Osteocyte (in vitro differentiated cells): Measurements from ENCODE around the gene DAPL1. TPM values are rescaled to one million over a fixed set of nuclear protein-coding genes. Genes with fewer than 3 reads are reported as not detected.

ENCODE experiments used
- DNase-seq: peaks from one replicate; pipeline ENCODE4 v3.0.0; 2021; ENCODE audit warnings: mixed read lengths; ENCODE audit not compliant: unreplicated experiment; ENCODE audit errors: extremely low spot score
- H3K27ac Mint-ChIP-seq: one replicate; pipeline ENCODE4 v1.8.0; 2021; ENCODE audit warnings: mild to moderate bottlenecking, mixed read lengths; ENCODE audit not compliant: unreplicated experiment
- H3K27me3 Mint-ChIP-seq: one replicate; pipeline ENCODE4 v1.8.0; 2021; ENCODE audit warnings: mixed read lengths; ENCODE audit not compliant: unreplicated experiment
- H3K36me3 Mint-ChIP-seq: one replicate; pipeline ENCODE4 v1.8.0; 2021; ENCODE audit warnings: mixed read lengths; ENCODE audit not compliant: unreplicated experiment
- H3K4me1 Mint-ChIP-seq: one replicate; pipeline ENCODE4 v1.8.0; 2021; ENCODE audit warnings: mixed read lengths; ENCODE audit not compliant: unreplicated experiment
- H3K4me3 Mint-ChIP-seq: one replicate; pipeline ENCODE4 v1.8.0; 2021; ENCODE audit warnings: mild to moderate bottlenecking, moderate library complexity, mixed read lengths; ENCODE audit not compliant: unreplicated experiment
- H3K9me3 Mint-ChIP-seq: one replicate; pipeline ENCODE4 v1.8.0; 2021; ENCODE audit warnings: mixed read lengths; ENCODE audit not compliant: unreplicated experiment
- CTCF ChIP-seq: fragments of 200-600 bp; sonication (generic); IDR thresholded peaks from 2 replicates; pipeline ENCODE4 v1.5.0; 2021; ENCODE audit warnings: antibody characterized with exemption, mild to moderate bottlenecking, moderate library complexity
- long read RNA-seq: library from polyadenylated mRNA; unstranded; transcript quantifications from one replicate; pipeline ENCODE4 v2.0.0, GENCODE V29; 2021
- total RNA-seq: library from RNA; stranded (reverse); gene quantifications from 2 replicates; pipeline ENCODE4 v1.2.1, GENCODE V29; 2021

The DAPL1 gene
- total RNA-seq, result not detected in 2 replicates
- long read RNA-seq, result 0 reads

- peaks cover 3% of the 10 kb centered on the region for H3K4me1 Mint-ChIP-seq
- no peak for DNase-seq
- no peaks in the 10 kb centered on the region for H3K9me3 Mint-ChIP-seq
- peaks cover 49% of the 10 kb centered on the region for H3K27me3 Mint-ChIP-seq
- no peak within 1 kb of the TSS for H3K27ac Mint-ChIP-seq
- no peaks in the 10 kb centered on the region for H3K36me3 Mint-ChIP-seq
- no peak for TF ChIP-seq CTCF
- H3K4me3 Mint-ChIP-seq, result no peak within 1 kb of the TSS
Observed at GRCh38 chr2:158795195-158795924, at the start of gene DAPL1. Gene DAPL1 (plus strand): TSS chr2:158795317. CDS start chr2:158795373, 56 bp downstream.

GRCh38 chr2:158745866-158746382, 49.2 kb upstream of the DAPL1 start:
- no peaks in the 10 kb centered on the region for H3K36me3 Mint-ChIP-seq

GRCh38 chr2:158746488-158746887, 48.6 kb upstream of the DAPL1 start:
- DNase-seq, result no peak
- Mint-ChIP-seq H3K27ac (no peak overlapping the region), H3K9me3 (no peaks in the 10 kb centered on the region), H3K36me3 (no peaks in the 10 kb centered on the region), H3K27me3 (peaks cover 40% of the 10 kb centered on the region), H3K4me1 (peaks cover 20% of the 10 kb centered on the region), H3K4me3 (no peak overlapping the region)
- TF ChIP-seq CTCF, result no peak

More at GRCh38 chr2:158745866-158746382, 49.2 kb upstream of the DAPL1 start:
- H3K9me3 Mint-ChIP-seq, result no peaks in the 10 kb centered on the region
- no peak overlapping the region for H3K4me3 Mint-ChIP-seq
- peaks cover 20% of the 10 kb centered on the region for H3K4me1 Mint-ChIP-seq
- no peak for TF ChIP-seq CTCF
- H3K27me3 Mint-ChIP-seq, result peaks cover 35% of the 10 kb centered on the region
- no peak for DNase-seq
- H3K27ac Mint-ChIP-seq, result no peak overlapping the region

GRCh38 chr2:158747281-158747680, 47.8 kb upstream of the DAPL1 start:
- Mint-ChIP-seq H3K4me1 (peaks cover 17% of the 10 kb centered on the region), H3K4me3 (no peak overlapping the region), H3K27me3 (peaks cover 43% of the 10 kb centered on the region), H3K36me3 (no peaks in the 10 kb centered on the region), H3K9me3 (no peaks in the 10 kb centered on the region), H3K27ac (no peak overlapping the region)
- TF ChIP-seq CTCF, result no peak
- DNase-seq, result no peak

GRCh38 chr2:158748926-158749590, 46.1 kb upstream of the DAPL1 start:
- H3K4me1 Mint-ChIP-seq, result peaks cover 17% of the 10 kb centered on the region
- H3K27me3 Mint-ChIP-seq, result peaks cover 39% of the 10 kb centered on the region
- no peaks in the 10 kb centered on the region for H3K9me3 Mint-ChIP-seq
- H3K27ac Mint-ChIP-seq, result no peak overlapping the region
- no peak for DNase-seq
- H3K4me3 Mint-ChIP-seq, result no peak overlapping the region
- no peak for TF ChIP-seq CTCF
- H3K36me3 Mint-ChIP-seq, result no peaks in the 10 kb centered on the region
